GM12865 (cell line): ENCODE measurements around the gene UBXN11.

Experiments used
- DNase-seq: peaks from one replicate; pipeline ENCODE4 v3.0.0; 2010; ENCODE audit warnings: low read depth
- H3K4me3 ChIP-seq: 2 replicates; pipeline ENCODE4 v1.5.1; 2011; ENCODE audit warnings: mild to moderate bottlenecking, low read depth, low read length, control low read depth
- TF ChIP-seq, protein P1 (sequence below): IDR thresholded peaks from 2 replicates; pipeline ENCODE4 v1.5.1; 2011; ENCODE audit warnings: low read length, control low read depth, low read depth, inconsistent platforms; ENCODE audit not compliant: insufficient read depth; ENCODE audit errors: missing control alignments

Gene UBXN11

DNA sequence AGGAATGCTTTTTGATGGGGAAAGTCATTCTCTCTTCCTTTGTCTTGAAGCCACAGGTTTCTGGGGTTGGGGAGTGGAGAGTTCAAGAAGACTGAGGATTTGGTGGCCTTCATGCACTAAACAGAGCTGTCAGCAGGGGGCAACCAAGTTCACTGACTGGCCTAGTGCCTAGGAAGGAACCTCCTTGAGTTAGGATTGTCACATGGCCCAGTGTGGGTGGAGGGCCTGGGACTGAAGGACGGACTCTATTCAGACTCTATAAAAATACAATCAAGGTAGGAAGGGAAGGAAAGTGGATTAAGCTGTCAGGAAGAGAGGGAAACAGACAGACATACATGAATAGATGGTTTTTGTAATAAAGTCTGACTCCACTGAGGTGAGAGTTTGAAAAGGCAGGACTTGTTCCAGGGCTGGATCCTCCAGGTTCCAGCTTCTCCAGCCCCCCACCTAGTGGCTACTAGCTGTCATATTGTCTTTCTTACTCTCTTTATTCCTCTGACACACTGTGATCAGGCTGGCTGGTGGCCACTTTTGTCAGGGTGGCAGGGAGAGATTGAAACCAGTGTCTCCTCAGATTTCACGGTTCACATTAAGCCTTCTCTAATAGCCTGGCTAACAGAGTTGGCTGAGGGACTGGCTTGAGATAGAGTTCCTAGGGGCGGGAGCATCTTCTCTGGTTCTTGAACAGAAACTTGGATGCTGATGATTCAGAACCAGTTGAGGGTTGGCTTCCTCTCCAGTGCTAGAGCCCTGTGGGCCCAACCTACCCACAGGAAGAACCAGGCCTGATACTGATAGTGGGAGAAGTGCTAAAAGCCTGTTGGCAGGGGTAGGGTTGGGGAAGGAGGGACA lies 30.6 kb downstream of the UBXN11 start:
- H3K4me3 ChIP-seq = no peak overlapping the region
- TF ChIP-seq, protein P1, sequence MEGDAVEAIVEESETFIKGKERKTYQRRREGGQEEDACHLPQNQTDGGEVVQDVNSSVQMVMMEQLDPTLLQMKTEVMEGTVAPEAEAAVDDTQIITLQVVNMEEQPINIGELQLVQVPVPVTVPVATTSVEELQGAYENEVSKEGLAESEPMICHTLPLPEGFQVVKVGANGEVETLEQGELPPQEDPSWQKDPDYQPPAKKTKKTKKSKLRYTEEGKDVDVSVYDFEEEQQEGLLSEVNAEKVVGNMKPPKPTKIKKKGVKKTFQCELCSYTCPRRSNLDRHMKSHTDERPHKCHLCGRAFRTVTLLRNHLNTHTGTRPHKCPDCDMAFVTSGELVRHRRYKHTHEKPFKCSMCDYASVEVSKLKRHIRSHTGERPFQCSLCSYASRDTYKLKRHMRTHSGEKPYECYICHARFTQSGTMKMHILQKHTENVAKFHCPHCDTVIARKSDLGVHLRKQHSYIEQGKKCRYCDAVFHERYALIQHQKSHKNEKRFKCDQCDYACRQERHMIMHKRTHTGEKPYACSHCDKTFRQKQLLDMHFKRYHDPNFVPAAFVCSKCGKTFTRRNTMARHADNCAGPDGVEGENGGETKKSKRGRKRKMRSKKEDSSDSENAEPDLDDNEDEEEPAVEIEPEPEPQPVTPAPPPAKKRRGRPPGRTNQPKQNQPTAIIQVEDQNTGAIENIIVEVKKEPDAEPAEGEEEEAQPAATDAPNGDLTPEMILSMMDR = peak; percentile 93
- DNase-seq = peak; percentile 85

DNA sequence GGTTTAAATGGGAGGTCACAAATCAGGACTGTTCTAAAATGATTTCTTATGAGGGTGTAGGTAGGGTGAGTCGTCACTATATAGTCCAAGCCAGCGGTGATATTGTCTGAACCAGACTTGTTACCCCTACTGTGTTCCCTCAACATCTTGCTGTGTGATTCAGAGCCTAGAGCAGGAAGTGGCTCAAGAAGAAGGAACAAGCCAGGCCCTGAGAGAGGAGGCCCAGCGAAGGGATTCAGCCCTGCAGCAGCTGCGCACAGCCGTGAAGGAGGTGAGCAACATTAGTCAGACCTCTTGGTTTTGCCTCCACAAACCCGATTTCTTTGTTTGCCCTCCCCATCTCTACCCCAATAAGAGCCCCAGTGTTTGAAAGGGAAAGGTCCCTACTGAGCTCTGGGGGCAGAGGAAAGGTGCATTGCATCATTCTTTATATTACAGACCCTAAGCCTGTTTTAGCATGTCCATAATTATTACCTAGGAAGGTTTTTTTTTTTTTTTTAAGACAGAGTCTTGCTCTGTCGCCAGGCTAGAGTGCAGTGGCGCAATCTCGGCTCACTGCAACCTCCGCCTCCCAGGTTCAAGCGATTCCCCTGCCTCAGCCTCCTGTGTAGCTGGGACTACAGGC lies 31.5 kb downstream of the UBXN11 start:
- TF ChIP-seq, protein P1 = no peak
- DNase-seq = peak; percentile 24
- no peak overlapping the region for H3K4me3 ChIP-seq

- no peak overlapping the region for H3K4me3 ChIP-seq
- TF ChIP-seq, protein P1 = no peak
- DNase-seq = no peak
Observed at GRCh38 chr1:26269198-26269550, 37.3 kb downstream of the UBXN11 start.

- no peak for DNase-seq
- H3K4me3 ChIP-seq = no peak overlapping the region
- TF ChIP-seq, protein P1 = no peak
Observed at GRCh38 chr1:26268290-26269197, 37.9 kb downstream of the UBXN11 start.

DNA sequence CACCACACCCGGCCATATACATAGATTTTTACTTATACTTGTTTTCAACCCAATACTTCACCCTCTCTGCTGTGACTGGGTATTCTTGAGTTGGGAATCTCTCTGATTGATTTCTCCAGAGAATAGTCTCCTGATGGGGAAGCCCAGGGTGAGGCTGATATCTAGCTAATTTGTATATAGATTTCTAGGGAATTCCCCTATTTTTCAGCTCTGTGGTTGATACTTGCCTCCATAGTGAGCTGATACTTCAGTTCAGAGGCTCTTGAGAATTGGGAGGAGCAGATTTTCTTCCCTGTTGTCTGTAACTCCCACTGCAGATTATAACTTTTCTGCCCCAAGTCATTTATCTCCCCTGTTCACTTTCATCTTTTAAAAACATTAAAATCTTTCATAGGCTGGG lies 41.0 kb downstream of the UBXN11 start:
- DNase-seq = no peak
- TF ChIP-seq, protein P1 = no peak
- H3K4me3 ChIP-seq = no peak overlapping the region

- no peak overlapping the region for H3K4me3 ChIP-seq
- DNase-seq = no peak
- TF ChIP-seq, protein P1 = no peak
Observed at GRCh38 chr1:26263212-26263611, 43.2 kb downstream of the UBXN11 start.
